ENCODE measurements around the gene CFAP92.

CFAP92 gene

DNA sequence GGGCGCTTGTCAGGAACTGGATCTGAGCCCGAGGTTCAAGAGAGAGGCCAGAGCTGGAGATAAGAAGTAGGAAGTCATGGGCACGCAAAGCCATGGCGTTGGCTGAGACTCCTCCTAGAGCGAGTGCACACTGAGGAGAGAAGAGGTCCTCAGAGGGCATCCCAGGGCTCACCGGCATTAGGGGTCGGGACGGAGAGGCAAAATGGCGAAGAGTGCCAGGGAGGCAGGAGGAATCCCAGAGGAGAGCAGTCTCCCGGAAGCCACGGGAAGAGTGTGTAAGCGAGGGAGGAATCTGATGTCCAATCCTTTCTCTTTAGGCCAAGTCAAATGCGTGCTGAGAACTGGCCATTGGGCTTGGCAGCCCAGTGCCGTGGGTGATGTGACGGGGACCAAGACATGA lies 31.2 kb upstream of the CFAP92 start:
- DNase-seq (ENCODE audit: low spot score), result no peak

DNA sequence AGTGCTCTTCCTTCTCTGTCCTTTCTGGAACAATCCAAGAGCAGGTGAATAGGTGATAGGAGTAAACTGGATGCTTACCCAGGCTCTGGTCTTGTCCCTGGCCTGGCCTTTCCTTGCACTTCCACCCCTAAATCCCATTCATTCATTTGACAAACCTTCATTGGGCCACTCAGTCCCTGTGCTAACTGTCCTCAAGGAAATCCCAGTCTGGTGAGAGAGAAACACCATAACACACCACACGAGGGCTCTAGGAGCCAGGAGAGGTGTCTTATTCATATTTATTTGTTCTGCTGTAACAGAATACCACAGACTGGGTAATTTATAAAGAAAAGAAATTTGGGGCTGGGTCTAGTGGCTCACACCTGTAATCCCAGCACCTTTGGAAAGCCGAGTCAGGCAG lies 30.0 kb upstream of the CFAP92 start:
- no peak for DNase-seq (ENCODE audit: low spot score)

DNA sequence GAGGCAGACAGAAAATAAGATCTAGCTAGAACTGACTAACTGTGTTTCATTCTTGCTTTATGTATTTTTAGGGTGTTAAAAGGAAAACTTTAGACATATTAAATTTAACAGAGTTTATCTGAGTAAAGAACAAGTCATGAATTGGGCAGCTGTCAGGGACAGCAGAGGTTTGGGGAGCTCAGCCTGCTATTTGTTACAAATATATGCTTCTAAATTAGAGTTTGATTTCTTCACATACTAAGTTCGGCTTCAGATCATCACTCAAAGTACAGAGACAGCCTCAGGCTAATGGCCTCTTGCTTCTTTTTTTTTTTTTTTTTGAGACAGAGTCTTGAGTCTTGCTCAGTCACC lies 29.1 kb upstream of the CFAP92 start:
- DNase-seq (ENCODE audit: low spot score), result no peak

DNA sequence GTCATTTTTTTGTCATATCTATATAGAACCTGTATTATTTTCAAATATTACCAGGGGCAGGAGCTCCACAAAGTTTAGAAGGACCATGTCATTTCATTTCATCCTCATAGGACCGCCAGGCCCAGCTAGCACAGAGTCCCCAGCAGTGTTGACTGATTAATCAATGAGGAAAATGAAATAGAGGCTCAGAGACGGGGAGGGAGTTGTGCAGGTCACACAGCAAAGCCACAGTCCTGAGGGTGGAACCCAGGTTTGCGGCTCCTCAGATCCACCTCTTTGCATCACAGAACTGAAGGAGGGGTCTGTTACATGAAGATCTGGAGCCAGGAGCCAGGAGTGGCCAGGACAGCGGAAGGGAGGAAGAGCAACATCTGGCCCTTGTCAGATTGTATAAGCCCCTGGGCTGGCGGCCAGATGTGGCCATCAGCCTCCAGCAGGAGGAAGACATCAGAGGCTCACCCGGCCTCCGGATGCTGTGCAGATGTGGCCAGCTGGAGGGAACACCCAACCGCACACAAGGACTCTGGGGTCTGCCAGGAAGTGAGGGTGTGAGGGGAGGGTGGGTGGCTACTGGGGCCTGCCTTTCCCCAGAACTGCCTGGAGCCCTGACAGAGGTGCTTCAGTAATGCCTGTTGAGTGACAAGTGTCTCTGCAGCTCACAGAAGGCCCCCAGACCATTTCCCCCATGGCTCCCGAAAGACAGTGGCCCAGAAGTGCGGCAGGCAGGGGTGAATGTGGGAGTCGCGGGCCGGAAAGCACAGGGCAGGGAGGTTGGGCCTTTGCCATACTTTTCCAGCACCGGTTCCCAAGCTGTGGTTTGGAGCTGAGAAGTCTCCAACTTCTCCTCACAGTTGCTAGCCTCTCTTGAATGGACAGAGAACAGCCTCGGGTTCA lies 28.5 kb upstream of the CFAP92 start:
- DNase-seq (ENCODE audit: low spot score), result peak; percentile 43

DNA sequence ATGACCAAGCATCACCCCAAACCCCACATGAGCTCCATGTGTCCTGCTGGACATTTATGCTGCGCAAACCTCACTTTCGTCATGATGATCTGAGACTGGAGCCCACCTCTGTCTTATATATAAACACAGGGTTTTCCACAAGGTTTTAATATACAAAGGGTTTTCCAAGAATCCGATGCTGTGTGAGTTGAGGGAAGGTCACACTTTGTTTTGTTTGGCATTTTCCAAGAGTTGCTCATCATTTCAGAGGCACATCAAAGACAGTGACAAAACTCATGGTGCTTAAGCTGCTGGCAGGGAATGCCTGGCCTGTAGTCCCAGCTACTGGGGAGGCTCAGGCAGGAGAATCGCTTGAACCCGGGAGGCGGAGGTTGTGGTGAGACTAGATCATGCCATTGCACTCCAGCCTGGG lies 27.3 kb upstream of the CFAP92 start:
- DNase-seq (ENCODE audit: low spot score), result no peak

DNA sequence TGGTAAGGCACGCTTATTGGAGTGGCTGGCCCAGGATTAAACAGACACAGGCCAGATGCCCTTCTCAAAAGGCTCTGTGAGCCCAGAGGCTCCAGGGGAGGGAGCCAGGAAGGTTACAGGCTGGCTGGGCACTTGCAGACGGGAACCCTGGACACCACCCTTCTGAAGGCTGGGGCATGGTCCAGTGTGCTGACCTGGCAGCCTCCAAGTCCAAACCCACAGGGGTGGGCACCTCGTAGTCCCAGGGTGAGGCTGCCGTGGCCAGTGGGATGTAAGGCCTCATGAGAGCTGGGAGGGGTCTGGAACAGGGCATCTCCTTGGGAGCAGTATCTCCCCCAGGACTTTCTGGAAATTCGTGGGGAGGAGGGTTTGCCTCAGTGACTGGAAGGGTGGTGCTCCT lies 26.8 kb upstream of the CFAP92 start:
- no peak for DNase-seq (ENCODE audit: low spot score)

DNA sequence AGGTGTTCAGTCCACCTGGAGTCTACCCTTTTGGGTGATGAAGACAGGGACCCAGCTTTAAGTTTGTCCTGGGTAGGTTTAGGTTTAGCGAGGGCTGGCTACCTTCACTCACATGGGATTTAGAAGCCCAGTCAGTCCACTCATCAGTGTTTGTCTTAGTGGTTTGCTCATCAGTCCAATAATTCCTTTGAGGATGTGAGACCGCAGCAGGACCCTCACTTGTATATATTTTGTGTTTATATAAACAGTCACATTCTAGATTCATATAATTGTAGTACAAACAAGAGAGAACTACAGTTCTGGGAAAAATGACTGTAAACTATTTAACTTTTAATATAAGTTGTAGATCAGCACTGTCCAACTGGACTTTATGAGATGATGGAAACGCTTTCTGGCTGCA lies 25.4 kb upstream of the CFAP92 start:
- DNase-seq (ENCODE audit: low spot score), result no peak

DNA sequence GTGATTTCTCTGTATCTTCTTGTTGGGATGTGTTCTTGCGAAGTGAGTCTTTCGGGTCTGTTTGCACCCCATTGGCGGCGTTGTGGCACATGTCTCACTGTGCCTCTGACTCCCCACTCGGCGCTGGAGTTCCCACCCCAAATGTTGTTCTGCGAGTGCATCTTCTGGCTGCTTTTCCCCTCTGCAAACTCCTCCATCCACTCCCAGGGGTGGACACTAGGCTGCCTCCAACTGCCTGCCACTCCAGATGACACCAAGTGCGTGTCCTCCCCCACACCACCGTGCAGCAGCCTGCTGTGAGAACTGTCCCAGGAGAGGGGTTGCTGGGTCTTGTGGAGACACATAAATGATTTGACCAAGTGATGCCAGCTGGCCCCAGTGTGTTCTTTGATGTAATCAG lies 24.9 kb upstream of the CFAP92 start:
- peak; percentile 34 for DNase-seq (ENCODE audit: low spot score)

DNA sequence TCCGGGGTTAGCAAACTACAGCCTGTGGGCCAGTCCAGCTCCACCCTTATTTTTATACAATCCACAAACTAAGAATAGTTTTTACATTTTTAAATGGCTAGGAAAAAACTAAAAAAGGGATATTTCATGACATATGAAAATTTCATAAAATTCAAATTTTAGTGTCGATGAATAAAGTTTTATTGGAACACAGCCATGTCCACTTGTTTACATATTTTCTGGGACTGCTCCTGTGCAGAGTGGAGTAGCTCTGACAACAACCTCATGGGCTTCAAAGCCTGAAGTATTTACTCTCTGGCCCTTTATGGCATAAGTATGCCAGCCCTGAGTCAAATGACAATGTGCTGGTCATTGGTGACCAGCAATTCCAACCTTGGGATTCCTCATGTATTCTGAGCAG lies 24.4 kb upstream of the CFAP92 start:
- DNase-seq (ENCODE audit: low spot score), result no peak

DNA sequence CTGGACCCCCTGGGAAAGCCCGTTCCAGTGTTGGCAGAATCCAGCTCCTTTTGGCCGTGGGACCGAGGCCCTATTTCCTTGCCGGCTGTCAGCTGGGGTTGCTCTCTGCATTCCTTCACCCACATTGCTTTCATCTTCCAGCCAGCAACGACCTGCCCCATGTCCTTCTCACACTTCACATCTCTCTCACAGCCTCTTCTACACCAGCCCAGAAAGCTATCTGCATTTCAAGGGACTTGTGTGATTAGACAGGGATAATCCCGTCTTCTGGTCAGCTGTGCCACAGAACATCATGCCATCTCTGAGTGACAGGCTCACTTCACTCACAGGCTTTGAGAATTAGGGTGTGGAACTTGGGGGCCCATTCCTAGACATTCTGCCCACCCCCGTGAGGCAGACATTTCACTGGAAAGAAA lies 23.6 kb upstream of the CFAP92 start:
- peak; percentile 53 for DNase-seq (ENCODE audit: low spot score)

DNA sequence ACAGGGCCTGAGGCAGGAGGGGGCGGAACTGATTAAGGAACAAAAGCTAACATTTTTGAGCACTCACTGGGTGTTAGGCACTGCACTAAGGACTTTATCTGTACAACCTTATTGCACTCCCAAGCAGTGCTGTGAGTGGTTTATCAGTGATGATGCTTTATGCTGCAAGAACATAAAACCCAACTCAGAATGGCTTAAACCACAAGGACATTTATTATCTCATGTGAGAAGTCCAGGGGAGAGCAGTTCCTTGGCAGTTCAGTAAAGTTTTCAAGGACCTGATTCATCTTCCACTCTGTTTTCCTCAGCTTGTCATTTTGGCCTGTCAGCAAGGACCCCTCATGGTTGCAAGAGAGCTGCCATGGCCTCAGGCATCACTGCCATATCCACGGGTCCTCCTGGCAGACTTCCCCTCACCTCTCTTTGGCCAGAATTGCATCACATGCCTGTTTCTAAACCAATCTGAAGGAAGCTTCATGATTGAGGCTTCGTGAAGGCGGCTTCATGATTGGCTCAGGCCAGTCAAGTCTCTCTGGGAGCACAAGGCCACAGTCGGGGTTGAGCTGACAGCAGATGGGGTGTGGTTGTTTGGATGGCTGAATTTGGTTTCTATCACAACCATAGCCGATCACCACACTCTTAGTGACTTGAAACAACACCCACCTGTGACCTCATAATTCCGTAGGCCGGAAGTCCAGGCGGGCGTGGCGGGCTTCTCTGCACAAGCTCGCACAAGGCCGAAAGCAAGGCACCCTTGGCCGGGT lies 23.0 kb upstream of the CFAP92 start:
- DNase-seq (ENCODE audit: low spot score), result no peak

DNA sequence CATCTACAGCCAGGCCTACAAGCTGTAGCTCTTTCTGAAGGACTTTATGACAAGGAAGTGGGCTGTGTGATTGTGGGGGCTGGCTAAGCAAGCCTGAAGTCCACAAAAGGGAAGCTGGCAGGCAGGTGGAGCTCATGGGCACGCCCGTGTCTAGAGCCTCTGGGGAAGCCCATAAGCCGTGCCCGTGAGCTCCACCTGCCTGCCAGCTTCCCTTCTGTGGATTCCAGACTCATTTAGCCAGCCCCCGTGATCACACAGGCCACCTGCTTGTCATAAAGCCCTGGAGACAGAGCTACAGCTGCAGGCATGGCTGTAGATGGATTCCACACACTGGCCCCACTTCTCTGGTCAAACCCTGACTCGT lies 22.5 kb upstream of the CFAP92 start:
- no peak for DNase-seq (ENCODE audit: low spot score)

DNA sequence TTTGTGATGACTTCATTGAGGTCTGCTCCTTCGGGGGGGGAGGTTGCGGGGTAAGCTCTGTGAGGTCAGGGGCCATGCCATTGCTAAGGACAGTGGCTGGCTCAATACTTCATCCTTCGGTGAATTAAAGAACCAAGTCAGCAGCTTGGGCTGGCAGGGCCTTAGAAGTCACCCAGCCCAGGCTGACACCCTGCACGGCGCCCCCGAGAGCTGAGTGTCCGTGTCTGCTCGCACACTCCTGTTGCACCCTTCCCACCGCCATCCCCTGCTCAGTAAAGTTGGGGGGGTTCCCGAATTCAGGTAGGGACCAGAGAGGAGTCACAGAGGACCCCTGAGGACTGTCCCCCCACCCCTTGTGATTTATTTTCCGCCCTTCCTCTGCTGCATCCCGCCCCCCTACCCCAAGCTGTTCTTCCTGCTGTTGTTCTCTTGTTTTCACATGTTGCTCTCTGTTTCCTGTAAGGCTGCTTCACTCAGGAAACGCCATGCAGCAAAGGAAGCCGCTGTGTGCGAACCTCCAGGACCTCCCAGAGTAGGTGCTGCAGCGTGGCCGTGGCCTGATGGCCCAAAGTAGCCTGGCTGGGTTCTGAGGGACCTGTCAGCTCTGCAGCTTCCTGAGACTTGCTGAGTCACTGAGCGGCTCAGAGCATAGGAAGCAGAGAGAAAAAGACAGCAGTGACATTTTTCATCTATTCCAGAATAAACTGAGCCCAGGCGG lies 21.7 kb upstream of the CFAP92 start:
- no peak for DNase-seq (ENCODE audit: low spot score)

DNA sequence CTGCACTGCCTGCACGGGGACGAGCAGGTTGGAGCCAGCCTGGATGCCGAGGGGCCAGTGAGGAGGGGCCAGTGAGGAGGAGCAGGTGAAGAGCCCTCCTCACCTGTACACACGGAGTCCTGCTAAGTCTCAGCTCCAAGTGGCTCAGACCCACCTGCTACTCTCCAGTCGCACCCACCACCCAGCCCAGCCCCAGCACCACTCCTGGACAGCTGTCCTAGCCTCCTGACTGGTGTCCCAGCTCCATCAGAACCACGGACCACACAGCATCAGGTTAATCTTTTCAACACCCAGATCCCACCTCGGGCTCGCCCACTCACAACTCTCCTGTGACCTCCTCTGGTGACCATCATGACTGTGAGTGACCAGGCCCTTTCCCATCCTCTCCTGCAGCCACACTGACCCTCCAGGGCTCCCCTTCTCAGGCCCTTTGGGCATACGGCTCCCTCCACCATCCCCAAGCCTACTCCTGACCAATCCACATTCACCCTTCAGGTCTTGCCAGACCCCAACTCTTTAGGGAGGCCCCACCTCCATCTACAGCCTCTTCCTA lies 21.0 kb upstream of the CFAP92 start:
- DNase-seq (ENCODE audit: low spot score), result no peak

DNA sequence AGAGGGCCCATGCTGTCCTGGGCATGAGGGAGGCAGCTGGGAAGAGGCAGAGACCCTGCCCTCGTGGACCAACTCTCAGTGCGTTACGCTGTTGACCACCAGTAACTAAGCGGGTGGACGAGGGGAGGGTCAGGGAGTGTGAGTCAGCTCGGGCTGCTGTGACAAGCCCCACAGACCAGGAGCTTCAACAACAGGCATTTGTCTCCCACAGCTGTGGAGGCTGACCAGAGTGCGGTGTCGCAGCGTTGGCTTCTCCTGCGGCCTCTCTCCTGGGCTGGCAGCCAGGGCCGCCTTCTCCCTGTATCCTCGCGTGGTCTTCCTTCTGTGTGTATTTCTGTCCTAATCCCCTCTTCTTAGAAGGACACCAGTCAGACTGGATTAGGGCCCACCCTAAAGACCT lies 20.3 kb upstream of the CFAP92 start:
- DNase-seq (ENCODE audit: low spot score), result peak; percentile 42

DNA sequence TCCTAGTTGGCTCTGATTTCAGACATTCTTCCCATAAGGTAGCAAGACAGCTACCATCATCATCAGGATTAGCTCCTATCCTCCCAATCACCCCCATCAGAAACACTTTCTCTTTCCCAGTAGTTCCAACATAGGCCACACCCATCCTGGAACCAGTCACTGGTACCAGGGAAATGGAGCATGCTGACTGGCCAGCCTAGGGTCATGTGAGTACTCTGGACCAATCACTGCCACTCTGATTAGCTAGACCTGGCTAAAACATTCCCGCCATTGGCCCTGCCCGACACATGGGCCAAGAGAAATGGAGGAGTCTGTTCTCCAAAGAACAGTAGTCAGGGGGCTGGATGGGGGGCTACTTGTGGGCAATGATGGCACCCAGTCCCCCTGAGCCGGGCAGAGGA lies 19.6 kb upstream of the CFAP92 start:
- DNase-seq (ENCODE audit: low spot score), result peak; percentile 39

DNA sequence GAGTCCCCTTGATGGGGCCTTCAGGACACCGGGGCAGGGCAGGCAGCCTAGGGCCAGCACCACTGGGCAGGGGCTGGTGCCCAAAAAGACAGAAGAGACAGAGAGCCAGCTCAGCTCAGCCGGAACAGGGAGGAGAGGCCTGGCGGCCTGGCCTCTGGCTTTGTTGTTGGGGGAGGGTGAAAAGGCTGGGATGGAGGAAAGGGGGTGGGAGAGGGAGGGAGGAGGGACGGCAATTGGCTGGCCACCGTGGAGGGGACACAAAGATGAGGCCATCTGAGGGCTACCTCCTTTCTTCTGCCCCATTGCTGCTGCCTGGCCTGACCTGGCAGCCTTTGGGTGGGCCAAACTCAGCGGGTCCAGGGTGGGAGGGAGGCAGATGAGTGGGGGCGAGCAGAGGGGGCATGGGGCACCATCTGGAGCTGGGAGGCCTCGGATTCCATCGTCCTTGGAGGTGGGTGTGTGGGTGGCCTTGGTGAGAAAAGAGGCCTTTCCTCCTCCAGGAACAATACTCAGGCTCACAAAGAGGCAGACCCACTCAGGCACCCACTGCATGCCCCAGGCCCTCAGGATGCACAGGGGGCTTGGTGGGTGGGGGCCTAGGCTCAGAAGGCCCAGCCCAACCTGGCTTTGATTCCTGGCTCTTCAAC lies 16.6 kb upstream of the CFAP92 start:
- no peak for DNase-seq (ENCODE audit: low spot score)

DNA sequence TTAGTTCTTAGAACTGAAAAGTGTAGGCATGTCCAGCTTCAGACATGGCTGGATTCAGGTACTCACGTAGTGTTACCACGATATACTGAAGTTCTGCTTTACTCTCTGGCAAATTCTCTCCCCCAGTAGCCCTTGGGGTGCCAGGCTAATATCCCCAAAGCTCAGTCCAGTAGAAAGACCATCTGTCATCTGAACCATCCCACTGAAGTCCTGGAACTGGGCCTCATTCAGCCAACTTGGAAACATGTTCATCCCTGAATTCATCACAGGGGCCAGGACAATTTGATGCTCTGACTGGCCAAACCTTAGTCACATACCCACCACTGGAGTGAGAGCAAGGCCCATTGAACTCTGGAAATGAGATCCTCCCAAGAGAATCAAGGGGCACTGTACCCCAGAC lies 15.4 kb upstream of the CFAP92 start:
- no peak for DNase-seq (ENCODE audit: low spot score)

DNA sequence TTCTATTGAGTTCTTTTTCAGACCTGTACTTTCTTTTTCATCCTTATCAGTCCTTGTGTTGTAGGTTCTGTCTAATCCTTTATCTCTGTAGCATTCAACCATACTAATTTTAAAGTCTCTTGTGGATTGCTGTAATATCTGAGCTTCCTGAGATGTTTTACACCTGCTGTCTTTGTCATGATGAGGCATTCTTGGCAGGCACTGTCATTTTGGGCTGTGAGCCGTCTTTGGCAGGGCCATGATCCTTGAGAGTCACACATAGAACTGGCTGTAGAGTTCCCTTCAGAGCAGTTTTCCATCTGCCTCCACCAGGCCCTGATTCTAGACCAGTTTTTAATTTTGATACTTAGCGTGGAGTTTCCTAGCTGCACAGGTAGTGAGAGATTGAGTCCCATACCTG lies 13.9 kb upstream of the CFAP92 start:
- no peak for DNase-seq (ENCODE audit: low spot score)

DNA sequence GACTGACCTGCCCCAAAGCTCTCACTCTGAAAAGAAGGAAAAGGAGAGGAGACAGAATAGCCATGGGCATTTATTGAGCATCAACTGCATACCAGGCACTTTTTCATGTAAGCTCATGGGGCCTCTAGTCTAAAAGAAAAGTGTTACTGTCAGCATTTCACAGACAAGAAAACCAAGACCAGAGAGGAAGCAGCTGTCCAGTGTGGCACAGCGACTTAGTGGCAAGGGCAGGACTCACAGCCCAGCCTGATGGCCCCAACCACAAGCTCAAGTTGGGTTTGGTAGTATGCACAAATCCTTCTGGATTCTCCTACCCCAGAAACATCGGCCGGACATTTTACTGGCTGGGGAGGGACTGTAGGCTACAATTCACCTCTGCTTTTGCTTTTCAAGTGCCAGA lies 13.0 kb upstream of the CFAP92 start:
- DNase-seq (ENCODE audit: low spot score), result no peak

DNA sequence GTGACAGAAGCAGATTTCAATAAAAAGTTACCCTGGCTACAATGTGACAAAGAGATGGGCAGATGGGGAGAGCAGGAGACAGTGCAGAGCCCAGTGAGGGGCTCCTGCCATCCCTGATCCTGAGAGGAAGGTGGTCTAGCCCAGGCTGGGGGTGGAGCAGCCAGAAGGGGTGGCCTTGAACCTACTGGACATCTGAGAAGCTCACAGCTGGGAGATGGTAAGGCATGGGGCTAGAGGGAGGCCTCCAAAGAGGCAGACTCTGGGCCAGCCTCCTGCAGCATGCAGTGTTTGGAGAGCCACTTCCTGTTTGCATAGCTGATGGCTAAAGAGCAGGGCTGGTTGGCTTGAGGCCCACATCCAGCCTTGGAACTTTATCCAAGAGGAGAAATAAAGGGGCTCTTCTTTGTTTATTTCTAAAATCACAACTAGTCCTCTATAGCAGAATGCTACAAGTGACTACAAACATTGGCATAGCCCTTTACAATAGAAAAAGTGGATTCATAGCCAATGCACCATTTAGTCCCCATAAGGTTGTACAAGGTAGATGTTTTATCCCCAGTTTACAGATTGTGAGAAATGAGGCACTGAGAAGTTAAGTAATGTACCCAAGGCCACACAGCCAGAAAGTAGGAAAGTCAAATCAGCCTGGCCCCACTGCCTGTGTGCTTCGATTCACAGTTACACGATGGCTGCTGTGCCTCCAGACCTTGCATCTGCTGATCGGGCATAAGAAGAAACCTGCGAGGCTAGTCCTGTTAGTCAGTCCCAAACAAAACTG lies 11.8 kb upstream of the CFAP92 start:
- DNase-seq (ENCODE audit: low spot score), result no peak
